NB4 (cell line): ENCODE measurements around the gene BRD3.
"Not testable (repeated sequence)": the region's sequence is repeated elsewhere in the genome, so short reads cannot be mapped to it uniquely, and the experiment has no call there.

ENCODE experiments used
- DNase-seq: peaks from one replicate; pipeline ENCODE4 v3.0.0; 2010; ENCODE audit warnings: low read depth
- H3K4me3 ChIP-seq: one replicate; pipeline ENCODE4 v1.5.1; 2011; ENCODE audit warnings: mild to moderate bottlenecking, low read depth, low read length, moderate library complexity
- MYC ChIP-seq: IDR thresholded peaks from 2 replicates; pipeline ENCODE4 v1.6.1; 2011; ENCODE audit warnings: low read depth, low read length
- POLR2A ChIP-seq: IDR thresholded peaks from 2 replicates; pipeline ENCODE4 v1.6.1; 2011; ENCODE audit warnings: mild to moderate bottlenecking; ENCODE audit not compliant: insufficient read length; ENCODE audit errors: extremely low read depth
- TF ChIP-seq, protein P1 (sequence below): IDR thresholded peaks from one replicate; pipeline ENCODE4 v1.5.1; 2012; ENCODE audit warnings: low read depth, low read length
- TF ChIP-seq, protein P2 (sequence below): IDR thresholded peaks from 2 replicates; pipeline ENCODE4 v1.6.1; 2011; ENCODE audit warnings: low read depth, low read length

Gene BRD3

DNA sequence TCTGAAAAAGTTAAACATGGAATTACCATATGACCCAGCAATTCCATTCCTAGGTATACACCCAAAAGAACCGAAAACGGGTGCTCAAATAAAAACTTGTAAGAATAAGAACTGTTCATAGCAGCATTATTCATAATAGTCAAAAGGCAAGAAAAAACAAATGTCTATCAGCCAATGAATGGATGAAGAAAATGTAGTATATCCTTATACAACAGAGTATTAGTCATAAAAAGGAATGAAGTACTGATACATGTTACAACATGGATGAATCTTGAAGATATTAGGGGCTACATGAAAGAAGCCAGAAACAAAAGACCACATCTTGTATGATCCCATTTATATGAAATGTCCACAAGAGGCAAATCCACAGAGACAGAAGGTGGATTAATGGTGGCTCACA is 15.6 kb upstream of the BRD3 start:
- DNase-seq: no peak
- H3K4me3 ChIP-seq: no peak overlapping the region
- TF ChIP-seq POLR2A (no peak), MYC (no peak)
- TF ChIP-seq, protein P1, sequence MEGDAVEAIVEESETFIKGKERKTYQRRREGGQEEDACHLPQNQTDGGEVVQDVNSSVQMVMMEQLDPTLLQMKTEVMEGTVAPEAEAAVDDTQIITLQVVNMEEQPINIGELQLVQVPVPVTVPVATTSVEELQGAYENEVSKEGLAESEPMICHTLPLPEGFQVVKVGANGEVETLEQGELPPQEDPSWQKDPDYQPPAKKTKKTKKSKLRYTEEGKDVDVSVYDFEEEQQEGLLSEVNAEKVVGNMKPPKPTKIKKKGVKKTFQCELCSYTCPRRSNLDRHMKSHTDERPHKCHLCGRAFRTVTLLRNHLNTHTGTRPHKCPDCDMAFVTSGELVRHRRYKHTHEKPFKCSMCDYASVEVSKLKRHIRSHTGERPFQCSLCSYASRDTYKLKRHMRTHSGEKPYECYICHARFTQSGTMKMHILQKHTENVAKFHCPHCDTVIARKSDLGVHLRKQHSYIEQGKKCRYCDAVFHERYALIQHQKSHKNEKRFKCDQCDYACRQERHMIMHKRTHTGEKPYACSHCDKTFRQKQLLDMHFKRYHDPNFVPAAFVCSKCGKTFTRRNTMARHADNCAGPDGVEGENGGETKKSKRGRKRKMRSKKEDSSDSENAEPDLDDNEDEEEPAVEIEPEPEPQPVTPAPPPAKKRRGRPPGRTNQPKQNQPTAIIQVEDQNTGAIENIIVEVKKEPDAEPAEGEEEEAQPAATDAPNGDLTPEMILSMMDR: no peak
- TF ChIP-seq, protein P2, sequence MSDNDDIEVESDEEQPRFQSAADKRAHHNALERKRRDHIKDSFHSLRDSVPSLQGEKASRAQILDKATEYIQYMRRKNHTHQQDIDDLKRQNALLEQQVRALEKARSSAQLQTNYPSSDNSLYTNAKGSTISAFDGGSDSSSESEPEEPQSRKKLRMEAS: no peak

DNA sequence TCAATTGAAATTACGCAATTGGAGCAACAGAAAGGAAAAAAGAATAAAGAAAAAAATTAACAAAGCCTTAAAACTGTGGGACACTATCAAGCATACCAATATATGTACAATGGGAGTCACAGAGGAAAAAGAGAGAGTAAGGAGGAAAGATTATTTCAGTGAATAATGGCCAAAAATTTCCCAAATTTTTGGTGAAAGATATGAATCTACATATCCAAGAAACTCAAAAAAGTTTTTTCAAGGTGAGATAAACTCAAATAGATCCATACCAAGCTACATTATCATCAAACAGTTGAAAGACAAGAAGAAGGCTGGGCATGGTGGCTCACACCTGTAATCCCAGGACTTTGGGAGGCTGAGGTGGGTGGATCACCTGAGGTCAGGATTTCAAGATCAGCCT is 8.8 kb upstream of the BRD3 start:
- H3K4me3 ChIP-seq: no peak overlapping the region
- no peak for DNase-seq
- TF ChIP-seq MYC: no peak
- TF ChIP-seq POLR2A: no peak
- TF ChIP-seq, protein P2: no peak
- TF ChIP-seq, protein P1: no peak

DNA sequence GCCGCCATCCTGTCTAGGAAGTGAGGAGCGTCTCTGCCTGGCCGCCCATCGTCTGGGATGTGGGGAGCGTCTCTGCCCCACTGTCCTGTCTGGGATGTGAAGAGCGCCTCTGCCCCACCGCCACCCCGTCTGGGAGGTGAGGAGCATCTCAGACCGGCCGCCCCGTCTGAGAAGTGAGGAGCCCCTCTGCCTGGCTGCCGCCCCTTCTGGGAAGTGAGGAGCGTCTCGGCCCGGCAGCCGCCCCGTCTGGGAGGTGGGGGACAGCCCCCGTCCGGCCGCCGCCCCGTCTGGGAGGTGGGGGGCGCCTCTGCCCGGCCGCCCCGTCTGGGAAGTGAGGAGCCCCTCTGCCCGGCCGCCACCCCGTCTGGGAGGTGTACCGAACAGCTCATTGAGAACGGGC is 7.9 kb upstream of the BRD3 start:
- H3K4me3 ChIP-seq, DNase-seq: not testable (repeated sequence)

- H3K4me3 ChIP-seq: no peak overlapping the region
- TF ChIP-seq, protein P1: no peak
- TF ChIP-seq, protein P2: no peak
- no peak for TF ChIP-seq POLR2A
- no peak for DNase-seq
These were observed 5.7 kb upstream of the BRD3 start for GRCh38 chr9:134073500-134073899.

DNA sequence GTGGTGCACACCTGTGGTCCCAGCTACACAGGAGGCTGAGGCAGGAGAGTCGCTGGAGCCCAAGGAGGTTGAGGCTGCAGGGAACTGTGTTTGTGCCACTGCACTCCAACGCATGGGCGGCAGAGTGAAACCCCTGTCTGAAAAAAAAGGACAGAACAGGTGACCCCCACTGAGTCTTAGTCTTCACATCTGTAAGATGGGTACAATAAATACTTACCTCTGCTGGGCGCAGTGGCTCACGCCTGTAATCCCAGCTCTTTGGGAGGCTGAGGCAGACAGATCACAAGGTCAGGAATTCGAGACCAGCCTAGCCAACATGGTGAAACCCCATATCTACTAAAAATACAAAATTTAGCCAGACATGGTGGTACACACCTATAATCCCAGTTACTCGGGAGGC is 4.9 kb upstream of the BRD3 start:
- not testable (repeated sequence) for H3K4me3 ChIP-seq

DNA sequence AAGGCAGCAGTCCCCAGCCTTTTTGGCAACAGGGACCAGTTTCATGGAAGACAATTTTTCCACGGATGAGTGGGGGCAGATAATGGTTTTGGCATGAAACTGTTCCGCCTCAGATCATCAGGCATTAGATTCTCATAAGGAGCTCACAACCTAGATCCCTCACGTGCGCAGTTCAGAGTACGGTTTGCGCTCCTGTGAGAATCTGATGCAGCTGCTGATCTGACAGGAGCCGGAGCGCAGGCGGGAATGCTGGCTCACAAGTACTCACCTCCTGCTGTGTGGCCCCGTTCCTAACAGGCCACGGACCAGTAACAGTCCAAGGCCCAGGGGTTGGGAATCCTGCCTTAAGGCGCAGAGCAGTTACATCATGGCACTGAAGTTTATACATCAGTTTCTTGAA is 3.3 kb upstream of the BRD3 start:
- TF ChIP-seq MYC (no peak), POLR2A (no peak)
- TF ChIP-seq, protein P2: no peak
- TF ChIP-seq, protein P1: no peak
- no peak for DNase-seq
- H3K4me3 ChIP-seq: no peak overlapping the region

More for the DNA sequence above, 4.9 kb upstream of the BRD3 start:
- not testable (repeated sequence) for DNase-seq

DNA sequence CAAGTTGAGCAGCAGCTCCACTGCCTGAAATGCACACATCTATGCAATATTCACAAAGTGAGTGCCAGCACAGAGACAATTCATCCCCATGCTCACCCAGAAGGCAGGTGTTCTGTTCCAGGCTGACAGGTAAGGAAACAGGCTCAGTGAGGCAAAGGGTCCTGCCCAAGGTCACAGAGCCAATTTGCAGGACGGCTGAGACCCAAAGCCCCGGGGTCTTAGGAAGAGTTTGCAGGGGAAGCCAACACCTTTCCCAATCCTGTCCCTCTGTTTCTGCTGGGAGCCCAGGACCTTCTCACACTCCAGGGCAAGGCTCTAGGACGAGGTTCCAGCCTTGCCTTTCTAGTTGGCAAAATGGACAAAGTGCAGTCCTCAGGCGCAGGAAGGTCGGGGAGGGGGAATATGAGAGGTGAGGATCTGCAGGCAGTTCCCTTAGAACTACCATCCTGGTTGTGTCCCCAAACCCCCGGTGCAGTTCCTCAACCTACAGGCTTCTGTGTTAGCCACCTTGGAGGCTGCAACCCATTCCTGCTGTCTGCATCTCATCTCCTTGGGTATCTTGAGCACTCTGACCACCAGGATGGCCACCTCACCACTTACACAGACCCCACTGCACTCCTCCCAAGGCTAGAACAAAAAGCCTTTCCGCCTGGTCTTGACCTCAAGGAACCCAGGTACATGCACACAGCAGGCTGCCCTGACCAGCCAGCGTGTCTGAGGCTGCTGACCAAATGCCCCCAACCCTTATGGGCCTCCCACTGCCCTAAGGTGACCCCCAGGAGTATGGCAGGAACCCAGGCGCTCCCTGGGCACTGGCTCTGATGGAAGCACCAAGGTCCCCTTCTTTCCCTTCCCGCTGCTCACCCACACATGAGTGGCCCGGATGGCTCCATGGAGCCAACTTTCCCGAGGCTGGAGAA is 1.9 kb upstream of the BRD3 start:
- no peak for TF ChIP-seq MYC
- TF ChIP-seq, protein P1: no peak
- TF ChIP-seq POLR2A: no peak
- TF ChIP-seq, protein P2: no peak
- H3K4me3 ChIP-seq: no peak overlapping the region
- DNase-seq: no peak
